AG09309 (cell line): ENCODE results near the gene RRM1.
"Not testable (repeated sequence)": the region's sequence is repeated elsewhere in the genome, so short reads cannot be mapped to it uniquely, and the experiment has no call there.

Experiments
- DNase-seq: peaks from one replicate; pipeline ENCODE4 v3.0.0-alpha.2; 2010; ENCODE audit warnings: low read depth
- H3K4me3 ChIP-seq: 2 replicates; pipeline ENCODE4 v1.5.1; 2011; ENCODE audit warnings: mild to moderate bottlenecking, low read depth, low read length, moderate library complexity; ENCODE audit not compliant: control insufficient read depth
- TF ChIP-seq, protein P1 (sequence below): IDR thresholded peaks from 2 replicates; pipeline ENCODE4 v1.5.1; 2011; ENCODE audit warnings: mild to moderate bottlenecking, low read depth, low read length, inconsistent platforms; ENCODE audit not compliant: insufficient read depth, control insufficient read depth; ENCODE audit errors: missing control alignments

The RRM1 gene

GRCh38 chr11:4094348-4095291 lies at the start of gene RRM1:
Gene RRM1 (plus strand): TSS chr11:4094799. CDS start chr11:4095013, 214 bp downstream.
- H3K4me3 ChIP-seq = peak within 1 kb of the TSS; percentile 78
- TF ChIP-seq, protein P1, sequence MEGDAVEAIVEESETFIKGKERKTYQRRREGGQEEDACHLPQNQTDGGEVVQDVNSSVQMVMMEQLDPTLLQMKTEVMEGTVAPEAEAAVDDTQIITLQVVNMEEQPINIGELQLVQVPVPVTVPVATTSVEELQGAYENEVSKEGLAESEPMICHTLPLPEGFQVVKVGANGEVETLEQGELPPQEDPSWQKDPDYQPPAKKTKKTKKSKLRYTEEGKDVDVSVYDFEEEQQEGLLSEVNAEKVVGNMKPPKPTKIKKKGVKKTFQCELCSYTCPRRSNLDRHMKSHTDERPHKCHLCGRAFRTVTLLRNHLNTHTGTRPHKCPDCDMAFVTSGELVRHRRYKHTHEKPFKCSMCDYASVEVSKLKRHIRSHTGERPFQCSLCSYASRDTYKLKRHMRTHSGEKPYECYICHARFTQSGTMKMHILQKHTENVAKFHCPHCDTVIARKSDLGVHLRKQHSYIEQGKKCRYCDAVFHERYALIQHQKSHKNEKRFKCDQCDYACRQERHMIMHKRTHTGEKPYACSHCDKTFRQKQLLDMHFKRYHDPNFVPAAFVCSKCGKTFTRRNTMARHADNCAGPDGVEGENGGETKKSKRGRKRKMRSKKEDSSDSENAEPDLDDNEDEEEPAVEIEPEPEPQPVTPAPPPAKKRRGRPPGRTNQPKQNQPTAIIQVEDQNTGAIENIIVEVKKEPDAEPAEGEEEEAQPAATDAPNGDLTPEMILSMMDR = no peak
- peak; percentile 76 for DNase-seq

DNA sequence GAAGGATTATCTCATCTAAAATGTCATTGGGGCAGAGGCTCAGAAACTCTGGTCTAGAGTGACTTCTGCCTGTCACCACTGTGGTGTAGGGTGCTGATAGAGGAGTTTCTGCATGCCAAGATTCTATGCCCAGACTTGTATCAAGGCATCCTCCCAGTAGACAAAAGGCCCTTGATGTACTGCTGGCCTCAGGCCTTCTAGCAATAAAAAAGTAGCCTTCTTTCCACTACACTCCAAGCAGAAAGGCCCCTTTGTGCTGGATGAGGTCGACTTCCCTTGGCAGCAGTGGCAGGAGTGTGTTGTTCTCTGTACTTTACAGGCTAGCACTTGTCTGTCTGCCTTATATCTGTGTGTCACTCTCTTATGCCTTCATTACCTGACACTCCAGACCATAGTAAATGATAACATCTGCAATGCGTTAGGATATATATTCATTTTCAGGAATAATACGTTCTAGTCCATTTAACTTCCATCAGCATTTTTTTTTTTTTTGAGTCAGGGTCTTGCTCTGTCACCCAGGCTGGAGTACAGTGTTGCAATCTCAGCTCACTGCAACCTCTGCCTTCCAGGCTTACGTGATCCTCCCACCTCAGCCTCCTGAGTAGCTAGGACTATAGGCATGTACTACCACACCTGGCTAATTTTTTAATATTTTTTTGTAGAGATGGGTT lies 49.5 kb upstream of the RRM1 start:
- TF ChIP-seq, protein P1 = no peak
- H3K4me3 ChIP-seq = no peak overlapping the region
- DNase-seq = no peak

- DNase-seq = no peak
- H3K4me3 ChIP-seq = no peak overlapping the region
- TF ChIP-seq, protein P1 = no peak
Measured at GRCh38 chr11:4048340-4048739, 46.3 kb upstream of the RRM1 start.

DNA sequence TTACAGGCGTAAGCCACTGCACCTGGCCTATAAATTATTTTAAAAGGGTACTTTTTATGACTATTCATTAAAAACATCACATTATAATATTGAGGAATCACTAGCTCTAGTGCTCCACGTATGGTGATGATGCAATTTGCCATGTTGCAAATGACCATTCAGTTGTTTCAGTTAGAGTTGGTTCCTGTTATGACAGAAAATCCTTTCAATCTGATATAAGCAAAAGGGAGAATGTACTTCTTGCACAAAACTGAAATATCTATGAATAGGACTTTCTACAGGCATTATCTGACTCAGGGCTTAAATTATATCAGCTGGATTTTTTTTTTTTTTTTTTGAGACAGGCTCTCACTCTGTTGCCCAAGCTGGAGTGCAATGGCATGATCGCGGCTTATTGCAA lies 45.6 kb upstream of the RRM1 start:
- no peak overlapping the region for H3K4me3 ChIP-seq
- TF ChIP-seq, protein P1 = no peak
- no peak for DNase-seq

DNA sequence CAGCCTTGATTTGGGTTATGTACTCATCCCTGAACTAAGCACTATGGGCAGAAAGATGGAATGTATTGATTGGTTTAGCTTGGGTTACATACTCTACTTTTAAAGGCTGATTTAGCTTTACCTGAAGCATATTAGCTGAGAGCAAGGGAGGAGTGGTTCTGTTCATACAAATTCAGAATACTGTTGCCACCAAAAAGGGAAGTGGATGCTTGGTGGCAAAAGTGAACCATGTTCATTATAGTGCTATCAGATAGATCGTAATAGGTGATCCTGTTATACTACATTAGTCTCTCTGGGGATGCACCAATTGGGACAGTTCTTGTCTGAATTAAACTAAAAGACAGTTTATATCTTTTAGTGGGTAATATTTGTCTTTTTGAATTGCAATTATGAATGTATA lies 44.5 kb upstream of the RRM1 start:
- DNase-seq = no peak
- H3K4me3 ChIP-seq = no peak overlapping the region
- TF ChIP-seq, protein P1 = no peak

DNA sequence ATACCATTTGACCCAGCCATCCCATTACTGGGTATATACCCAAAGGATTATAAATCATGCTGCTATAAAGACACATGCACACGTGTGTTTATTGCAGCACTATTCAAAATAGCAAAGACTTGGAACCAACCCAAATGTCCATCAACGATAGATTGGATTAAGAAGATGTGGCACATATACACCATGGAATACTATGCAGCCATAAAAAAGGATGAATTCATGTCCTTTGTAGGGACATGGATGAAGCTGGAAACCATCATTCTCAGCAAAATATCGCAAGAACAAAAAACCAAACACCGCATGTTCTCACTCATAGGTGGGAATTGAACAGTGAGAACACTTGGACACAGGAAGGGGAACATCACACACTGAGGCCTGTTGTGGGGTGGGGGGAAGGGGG lies 41.4 kb upstream of the RRM1 start:
- DNase-seq, H3K4me3 ChIP-seq: not testable (repeated sequence)

GRCh38 chr11:4054643-4055042 lies 40.0 kb upstream of the RRM1 start:
- TF ChIP-seq, protein P1 = no peak
- H3K4me3 ChIP-seq = no peak overlapping the region
- DNase-seq = no peak
